GM18870 (cell line): Measurements from ENCODE around the gene HCN1.
"Not testable (repeated sequence)": the region's sequence is repeated elsewhere in the genome, so short reads cannot be mapped to it uniquely, and the experiment has no call there.

Source experiments
- ATAC-seq: cut with Tn5 transposase; IDR thresholded peaks from one replicate; pipeline ENCODE4 v1.9.1; 2021; ENCODE audit warnings: moderate library complexity; ENCODE audit not compliant: unreplicated experiment

Gene HCN1

DNA sequence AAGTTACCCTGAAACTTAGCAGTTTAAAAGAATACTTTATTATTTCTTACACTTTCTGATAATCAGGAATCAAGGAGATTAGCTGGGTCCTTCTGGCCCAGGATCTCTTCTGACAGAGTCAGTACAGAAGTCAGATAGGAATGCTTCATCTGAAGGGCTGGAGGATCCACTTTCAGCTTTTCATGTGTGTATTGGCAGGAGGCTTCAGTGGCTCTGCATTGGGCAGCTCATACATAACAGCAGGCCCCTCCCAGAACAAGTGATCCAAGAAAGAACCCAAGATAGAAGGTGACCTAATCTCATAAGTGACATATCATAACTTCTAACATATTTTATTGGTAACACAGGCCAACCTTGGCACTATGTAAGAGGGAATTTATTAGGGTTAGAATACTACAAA, 258.4 kb downstream of the HCN1 start:
- ATAC-seq = no peak

DNA sequence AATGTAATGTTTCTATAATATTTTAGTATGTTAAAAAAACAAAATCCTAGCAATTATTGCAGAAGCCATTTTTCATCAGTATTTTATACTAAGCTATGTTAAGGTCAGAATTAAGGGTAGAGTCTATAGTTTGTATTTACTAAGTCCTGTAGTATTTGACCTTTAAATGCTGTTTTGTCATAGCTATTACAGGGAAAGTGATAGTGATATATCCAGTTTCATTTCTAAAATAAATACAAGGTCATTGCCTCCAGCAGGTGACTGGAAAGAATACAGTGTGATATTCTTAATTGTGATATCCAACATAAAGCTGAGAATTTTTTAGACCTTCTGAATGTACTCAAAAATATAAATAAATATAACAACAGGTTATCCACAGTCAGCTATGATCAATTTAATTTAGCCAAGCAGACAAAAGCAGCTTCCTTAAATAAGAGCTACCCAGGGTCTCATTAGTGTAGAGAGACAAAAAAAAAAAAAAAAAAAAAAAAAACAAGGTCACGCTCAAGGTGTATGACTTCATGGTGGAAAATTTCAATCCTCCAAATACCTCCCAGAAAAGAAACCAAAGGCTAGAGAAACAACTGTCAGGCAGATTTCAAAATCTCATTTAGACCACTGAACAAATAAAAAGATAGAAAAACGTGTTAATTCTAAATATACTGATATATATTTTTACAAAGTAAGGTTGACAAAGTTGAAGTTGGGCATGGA, 278.7 kb downstream of the HCN1 start:
- no peak for ATAC-seq

DNA sequence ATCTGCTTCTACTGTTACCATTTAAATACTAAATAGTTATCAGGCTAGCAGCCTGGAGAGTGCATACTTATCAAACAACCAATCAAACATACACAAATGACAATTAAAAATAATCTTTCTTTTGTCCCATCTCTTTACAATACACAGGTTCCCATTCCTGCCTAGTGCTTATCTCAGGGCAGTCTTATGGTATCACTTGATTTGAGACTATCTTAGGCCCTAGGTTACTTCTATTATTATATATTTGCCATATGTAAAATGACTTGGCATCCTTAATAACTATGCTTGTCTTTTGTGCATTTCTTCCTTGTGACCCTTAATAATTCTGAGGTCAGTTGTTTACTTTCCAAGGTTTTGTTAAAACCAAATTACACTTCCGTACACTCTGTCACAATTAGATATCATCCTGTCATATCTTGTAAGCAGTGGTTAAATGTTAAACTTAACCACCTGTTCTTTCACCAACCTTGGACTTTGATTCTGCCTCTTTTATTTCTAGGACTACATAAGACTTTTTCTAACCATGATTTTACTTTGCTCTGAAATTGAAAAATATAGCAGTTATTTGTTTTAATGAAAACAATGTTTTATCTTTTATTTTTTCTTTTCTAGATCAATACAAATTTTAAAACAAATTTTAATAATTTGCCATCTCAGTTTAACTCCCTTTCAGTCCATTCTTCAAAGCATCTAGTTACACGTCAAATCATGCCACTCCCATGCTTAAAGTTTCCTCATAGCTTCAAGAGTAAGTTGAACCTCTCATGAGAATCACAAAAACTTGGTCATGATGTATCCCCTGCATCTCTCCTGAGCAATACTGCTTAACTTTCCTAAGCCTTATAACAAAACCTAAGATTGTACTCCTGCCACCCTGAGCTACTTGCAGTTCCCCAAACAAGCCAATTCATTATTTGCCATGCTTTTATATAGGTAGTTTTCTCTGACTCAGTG, 281.3 kb downstream of the HCN1 start:
- no peak for ATAC-seq

DNA sequence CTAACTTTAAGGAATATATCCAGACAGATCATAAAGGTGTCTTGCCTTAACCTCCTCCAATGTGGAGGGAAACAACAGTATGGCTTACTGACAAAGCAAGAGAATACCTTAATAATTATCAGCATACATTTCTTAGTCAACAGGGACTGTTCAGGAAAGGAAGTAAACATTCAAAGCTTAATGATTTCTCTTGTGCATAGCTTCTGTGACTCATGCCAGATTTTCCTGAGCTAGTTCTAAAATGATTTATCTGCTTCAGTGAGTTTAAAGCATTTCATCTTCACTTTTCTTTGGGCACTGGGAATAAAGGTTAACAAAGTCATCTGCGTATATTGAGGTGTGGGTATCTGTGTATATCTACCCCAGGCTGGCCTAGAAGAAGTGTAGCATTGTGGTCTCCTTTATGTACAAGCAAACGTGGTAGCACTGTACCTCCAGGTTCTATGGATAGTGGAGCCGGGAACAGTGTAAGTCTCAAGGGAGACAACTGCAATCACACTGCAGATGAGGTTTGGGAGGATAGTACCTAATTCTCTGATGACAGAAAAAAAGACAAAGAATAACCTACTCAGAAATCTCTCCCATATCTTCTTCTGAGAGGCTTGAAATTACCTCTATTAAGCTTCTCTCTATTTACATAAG, 284.1 kb downstream of the HCN1 start:
- no peak for ATAC-seq

DNA sequence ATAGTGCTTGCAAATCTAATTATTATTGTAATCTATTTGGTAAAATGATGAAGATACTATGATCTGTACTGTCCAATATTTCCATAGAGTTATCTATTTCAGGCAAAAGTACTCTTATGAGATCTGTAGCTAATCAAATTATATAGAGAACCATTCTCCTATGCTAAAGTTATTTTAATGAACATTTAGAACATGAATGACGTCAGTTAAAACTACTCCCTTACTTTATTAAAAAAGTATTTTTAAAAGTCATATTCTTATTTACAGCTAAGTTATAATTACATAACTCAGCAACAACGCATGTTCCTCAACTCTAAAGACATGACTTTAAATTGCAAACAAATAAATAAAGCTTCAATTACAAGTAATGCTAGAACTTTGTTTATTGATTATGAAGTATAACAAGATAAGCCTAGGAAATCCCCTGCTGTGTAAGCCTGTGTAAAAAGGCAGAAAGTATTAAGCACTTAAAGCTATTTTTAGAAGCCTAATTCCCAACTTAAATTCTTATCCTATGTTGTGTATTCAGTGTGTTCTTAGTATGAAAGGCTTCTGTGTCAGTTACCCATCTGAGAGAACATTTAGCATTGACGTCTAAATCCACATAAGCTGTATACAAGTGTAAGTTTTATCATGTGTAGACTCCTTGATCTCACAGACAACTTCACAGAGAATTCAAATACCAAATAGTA, 285.7 kb downstream of the HCN1 start:
- no peak for ATAC-seq

DNA sequence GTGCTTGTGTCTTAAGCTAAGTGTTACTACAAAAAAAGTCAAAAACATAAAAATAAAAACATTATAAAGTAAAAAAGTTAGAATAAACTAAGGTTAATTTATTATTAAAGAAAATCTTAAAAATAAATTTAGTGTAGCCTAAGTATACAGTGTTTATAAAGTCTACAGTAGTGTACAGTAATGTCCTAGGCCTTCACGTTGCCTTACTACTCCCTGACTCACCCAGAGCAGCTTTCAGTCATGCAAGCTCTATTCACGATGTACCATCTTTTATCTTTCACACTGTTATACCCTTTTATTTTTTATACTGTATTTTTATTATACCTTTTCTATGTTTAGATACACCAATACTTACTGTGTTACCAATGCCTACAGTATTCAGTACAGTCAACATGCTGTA, 288.1 kb downstream of the HCN1 start:
- ATAC-seq = no peak

DNA sequence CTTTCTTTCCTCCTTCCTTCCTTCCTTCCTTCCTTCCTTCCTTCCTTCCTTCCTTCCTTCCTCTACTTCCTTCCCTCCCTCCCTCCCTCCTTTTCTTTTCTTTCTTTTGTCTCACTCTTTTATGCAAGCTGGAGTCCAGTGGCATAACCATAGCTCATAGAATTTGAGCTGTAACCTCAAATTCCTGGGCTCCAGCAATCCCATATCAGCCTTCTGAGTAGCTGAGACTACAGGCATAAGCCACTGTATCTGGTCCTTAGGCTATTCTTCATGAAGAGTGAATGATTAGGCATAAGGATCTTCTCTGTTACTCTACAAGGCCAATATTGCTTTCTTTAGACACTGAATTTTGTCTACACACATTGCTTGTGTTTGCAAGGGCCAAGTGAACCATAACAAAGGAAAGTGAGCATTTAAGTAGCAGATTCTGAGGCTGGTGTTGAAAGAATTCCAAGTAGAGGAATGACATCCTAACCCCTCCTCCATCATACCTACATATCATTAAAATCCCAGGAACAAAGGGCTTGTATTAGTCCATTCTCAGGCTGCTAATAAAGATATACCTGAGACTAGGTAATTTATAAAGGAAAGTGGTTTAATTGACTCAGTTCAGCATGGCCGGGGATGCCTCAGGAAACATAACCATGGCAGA, 293.2 kb downstream of the HCN1 start:
- no peak for ATAC-seq

DNA sequence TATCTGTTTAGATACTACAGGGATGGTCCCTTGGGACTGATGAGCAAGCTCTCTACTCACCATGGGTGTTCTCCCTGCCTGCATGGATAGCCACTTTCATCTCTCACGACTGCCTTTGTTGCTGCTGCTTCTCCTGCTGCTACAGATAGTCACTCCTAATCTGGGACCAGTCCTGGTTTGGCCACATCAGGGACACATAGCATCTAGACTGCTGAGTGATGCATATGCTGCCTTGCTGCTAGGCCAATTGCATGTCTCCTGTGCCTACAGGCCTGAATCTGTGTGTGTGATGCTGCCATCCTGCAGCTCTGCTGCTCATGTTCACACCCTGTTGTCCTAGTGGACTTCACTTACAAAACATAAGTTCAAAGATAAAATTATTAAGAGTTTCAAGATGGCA, 297.1 kb downstream of the HCN1 start:
- ATAC-seq = no peak

DNA sequence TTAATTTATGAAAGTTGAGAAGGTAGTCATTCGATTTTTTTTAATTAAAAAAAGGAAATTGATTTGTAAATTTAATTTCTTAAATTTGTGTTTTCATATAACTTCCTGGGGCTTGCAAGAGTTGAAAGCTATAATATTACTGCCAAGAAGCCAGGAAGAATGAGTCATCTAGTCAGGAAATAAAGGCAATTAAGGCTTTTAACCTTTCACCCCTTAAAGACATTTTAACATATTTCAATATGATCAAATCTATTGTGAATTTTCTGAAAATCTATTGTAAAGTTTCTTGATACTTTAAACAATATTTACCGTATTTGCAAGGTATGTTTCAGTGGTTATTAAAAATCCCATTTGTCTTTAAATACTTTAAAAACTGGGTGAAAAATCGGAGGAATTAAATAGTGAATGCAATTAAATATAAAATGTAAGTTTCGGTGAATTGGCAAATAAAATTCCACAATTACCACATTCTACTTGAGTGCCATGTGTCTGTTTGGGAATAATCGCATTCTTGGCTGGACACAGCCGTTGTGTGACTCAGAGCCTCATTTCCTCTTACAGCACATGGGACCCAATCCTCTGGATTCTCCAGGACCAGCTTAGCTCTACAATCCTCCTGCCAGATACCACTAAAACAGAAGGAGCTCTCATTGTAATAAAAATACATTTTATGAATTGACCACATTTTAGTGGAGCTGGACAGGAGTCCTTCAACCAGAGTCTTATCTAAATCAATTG, 310.7 kb downstream of the HCN1 start:
- no peak for ATAC-seq

DNA sequence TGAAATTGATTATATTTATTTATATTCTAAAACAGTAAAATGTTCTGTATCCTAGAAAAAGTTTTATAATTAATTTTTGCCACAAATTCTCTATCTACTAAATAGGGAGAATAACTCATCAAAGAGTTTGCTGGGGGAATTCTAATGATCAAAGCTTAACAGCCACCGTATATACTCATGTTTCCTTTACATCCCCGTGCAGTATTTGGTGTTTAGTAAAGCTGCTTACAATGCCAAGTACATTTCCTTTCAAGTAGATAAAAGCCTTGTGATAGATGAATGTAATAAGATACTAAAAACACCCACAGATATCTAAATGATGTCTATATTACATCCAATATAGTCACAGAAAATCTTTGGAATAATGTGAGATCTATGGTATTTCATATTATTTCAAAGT, 312.2 kb downstream of the HCN1 start:
- no peak for ATAC-seq

DNA sequence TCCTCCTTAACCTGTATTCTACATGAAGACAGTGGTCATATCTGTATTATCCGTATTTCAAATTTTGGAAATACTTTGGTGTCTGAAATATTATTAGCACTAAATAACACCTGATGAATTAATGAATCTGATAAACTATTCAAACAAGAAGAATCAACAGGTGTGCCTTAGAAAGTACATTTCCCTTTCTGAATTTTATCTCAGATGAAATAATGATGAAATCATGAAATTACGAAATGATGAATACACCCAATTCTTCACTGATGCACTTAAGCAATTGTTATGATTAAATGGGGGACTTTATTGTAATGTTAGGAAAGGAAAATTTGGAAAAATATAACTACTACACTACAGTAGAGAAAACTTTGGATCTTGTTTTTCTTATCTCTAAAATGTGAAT, 313.6 kb downstream of the HCN1 start:
- no peak for ATAC-seq

DNA sequence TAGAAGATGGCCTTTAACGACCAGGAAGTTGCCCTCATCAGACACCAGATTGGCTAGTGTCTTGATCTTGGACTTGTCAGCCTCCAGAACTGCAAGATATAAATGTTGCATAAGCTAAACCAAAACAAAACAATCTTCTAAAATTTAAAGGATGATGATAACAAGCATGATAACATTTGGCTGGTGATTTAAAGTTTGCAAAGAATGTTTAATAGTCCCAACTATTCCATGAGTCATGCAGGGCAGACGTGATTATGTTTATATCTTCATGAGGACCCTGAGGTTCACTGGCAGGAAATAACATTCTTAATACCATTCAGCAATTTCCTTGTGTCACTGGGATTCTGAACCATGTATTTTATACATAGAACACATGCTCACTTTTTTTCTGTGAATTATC, 319.8 kb downstream of the HCN1 start:
- ATAC-seq = no peak

DNA sequence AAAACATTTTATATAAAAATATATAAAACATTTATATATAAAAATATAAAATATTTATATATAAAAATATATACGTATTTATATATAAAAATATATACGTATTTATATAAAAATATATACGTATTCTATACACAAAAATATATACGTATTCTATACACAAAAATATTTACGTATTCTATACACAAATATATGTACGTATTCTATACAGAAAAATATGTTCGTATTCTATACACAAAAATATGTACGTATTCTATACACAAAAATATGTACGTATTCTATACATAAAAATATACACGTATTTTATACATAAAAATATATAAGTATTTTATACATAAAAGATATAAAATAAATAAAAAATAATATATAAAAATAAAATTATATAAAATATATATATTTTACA, 323.6 kb downstream of the HCN1 start:
- no peak for ATAC-seq

DNA sequence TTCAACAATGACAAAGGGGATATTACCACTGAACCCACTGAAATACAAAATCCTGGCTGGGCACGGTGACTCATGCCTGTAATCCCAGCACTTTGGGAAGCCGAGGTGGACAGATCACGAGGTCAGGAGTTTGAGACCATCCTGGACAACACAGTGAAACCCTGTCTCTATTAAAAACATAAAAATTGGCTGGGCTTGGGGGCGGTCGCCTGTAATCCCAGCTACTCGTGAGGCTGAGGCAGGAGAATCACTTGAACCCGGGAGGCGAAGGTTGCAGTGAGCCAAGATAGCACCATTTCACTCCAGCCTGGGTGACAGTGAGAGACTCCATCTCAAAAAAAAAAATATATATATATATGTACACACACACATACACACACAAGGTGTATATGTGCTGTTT, 324.8 kb downstream of the HCN1 start:
- ATAC-seq = not testable (repeated sequence)

DNA sequence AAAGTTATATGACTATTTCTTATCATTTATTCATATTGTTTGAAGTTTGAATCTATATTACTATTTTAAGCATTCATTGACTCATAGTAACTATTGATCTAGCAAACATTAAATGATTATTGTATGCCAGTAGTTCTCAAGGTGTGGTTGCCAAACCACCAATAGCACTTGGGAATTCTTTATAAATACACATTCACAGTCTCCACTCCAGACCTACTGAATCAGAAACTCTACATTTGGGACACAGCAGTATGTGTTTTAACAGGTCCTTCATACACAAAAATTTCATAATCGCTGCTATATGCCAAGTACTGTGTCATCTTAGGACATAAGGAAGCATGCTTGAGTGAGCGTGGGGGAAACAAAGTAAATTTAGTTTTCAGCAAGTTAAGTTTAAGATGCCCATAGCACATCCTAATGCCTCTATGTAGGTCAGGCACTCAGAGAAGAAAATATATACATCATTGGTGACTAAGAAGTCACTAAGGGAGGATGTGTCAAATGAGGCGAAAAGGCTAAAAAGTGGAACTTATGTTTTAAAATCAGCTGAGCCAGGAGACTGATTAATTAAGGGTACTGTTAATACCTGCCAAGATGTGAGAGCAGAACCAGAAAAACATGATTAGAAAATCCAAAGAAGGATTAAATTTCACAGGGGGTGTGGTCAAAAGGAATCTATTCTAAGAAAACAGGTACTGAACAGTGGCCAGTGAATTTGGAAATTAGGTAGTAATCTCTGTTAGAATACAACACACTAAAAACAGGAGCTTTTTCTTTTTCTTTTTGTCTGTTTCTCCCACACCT, 340.8 kb downstream of the HCN1 start:
- ATAC-seq = no peak

DNA sequence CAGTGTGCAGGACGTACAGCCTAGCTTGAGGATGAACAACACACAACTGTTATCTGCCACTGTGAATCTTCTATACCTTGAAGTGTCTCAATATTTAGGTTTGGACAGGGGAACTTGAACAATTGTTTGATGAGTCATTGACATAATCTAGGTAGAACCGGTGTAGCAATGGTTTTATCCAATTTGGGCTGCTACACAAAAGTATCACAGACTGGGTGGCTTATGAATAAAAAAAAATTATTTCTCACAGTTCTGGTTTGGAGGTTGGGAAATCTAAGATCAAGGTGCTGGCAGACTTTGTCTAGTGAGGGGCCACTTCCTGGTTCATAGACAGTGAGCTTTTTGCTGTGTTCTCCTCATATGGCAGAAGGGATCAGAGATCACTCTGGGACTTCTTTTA, 359.7 kb downstream of the HCN1 start:
- ATAC-seq = no peak

DNA sequence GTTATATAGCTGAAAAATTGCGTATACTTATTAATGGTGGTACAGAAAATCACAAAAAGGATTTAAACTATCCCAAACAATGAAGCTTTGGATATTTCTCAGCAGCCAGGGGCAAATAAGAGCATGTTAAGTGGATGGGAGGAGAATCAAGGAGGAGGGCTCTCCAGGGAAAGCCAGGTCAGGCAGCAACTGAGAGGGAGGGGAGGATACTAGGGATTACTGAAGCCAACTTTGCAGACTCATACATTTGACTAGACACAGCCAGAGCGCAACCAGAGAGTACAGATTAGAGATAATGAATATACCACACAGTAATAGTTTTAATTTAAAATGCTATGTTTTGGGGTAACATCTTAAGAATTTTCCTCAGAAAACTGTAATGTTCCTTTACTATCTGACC, 360.2 kb downstream of the HCN1 start:
- no peak for ATAC-seq

DNA sequence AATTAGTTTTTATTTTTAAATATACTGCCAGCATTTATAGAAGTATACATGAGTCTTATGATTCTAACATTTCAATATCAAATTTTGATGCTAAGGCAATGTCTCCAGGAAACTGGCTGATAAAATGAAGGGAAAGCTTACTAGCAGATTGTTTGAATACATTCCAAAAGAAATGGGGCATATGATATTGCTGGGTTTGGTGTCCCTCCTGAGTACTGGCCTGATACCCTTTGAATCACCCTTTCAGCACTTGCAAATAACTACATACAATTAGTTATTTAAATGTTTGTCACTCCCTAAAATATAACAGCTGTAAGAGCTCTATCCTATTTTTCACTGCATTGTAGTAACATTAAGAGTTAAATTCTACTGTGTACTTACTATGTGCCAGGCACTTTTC, 360.8 kb downstream of the HCN1 start:
- no peak for ATAC-seq

DNA sequence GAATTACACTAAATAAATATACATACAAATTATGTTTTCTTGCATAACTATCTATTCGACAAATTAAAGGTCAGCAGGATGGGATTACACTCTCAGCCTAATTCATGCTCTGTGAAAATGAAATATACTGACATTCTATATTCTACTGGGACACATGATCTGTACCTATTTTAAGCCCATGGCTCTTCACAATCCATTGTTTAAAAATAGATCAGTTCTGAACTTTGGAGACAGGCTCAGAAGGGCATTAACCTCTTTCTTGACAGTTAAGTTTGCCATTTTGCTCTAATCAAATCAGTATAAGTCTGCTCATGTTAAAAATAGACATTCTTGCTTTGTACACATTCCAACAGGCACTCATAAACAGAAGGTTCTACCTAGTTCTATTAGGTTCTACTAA, 361.2 kb downstream of the HCN1 start:
- no peak for ATAC-seq
